ENCODE measurements around the gene EPHA6.

Gene EPHA6

DNA sequence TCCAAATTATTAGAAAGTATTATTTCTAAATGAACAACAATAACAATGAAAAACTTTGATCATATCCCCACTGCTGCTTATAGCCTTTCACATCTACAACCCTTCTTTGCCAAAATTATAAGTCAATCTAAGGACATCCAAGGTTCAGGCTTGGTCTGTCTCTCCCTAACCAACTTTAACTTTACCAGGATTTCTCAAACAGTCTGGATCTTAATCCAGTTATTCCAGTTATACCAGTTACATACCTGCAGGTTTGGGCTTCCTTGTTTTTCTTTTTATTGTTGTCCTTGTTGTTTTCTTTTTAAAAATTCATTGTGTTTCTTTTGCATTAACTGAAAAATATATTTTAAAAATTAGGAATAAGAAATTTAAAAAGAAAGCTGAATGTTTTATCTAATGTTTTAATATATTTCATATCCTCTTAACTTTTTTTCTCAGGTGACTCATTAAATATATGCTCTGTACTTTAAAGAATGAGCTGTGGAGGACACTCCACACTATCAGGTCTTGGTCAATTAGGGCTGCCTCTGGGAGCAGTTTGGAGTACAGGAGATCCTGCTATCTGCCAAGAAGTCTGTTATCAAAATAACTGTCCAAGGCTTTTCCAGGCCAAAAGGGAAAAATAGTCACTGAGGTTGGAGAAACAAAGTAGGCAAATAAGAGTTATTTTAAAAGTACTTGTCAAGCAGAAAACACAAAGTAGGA, 421.4 kb downstream of the EPHA6 start:
- Histone ChIP-seq H3K4me3 (no peak overlapping the region), H3K36me3 (ENCODE audit: insufficient read depth, low read length) (no peaks in the 10 kb centered on the region), H3K9me3 (ENCODE audit: low read depth, low read length) (no peaks in the 10 kb centered on the region), H3K9ac (ENCODE audit: insufficient read length) (no peak overlapping the region), H3K27ac (no peak overlapping the region)
- DNase-seq (ENCODE audit: low read depth, low spot score): no peak
- TF ChIP-seq FOXP2 (optimal IDR thresholded peaks at IDR 0.05; ENCODE audit: control extremely low read depth, extremely low read length, insufficient read depth) (no peak), EZH2 (IDR thresholded peaks at IDR 0.05) (no peak), POLR2AphosphoS5 (IDR thresholded peaks at IDR 0.05; ENCODE audit: borderline replicate concordance, low read depth, low read length) (no peak)

DNA sequence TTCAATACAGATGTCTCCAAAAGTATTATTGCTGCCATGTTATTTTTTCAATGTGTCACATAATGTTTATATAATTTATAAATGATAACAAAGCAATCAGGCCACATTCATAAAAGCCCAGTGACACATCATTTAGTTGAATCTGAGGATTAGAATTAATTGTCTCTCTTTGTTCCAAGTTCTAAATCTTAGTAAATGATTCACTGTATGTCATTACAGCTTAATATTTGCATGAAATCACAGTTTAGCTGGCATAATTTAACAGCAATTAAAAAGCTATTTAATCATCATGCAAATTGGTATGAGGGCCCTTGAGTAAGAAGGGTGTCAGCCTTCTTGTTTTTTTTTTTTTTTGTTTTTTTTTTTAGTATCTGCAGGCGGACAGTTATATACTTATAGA, 427.0 kb downstream of the EPHA6 start:
- Histone ChIP-seq H3K4me3 (no peak overlapping the region), H3K27ac (no peak overlapping the region), H3K9me3 (ENCODE audit: low read depth, low read length) (no peaks in the 10 kb centered on the region), H3K9ac (ENCODE audit: insufficient read length) (no peak overlapping the region), H3K36me3 (ENCODE audit: insufficient read depth, low read length) (no peaks in the 10 kb centered on the region)
- no peak for DNase-seq (ENCODE audit: low read depth, low spot score)
- TF ChIP-seq FOXP2 (optimal IDR thresholded peaks at IDR 0.05; ENCODE audit: control extremely low read depth, extremely low read length, insufficient read depth) (no peak), POLR2AphosphoS5 (IDR thresholded peaks at IDR 0.05; ENCODE audit: borderline replicate concordance, low read depth, low read length) (no peak)

DNA sequence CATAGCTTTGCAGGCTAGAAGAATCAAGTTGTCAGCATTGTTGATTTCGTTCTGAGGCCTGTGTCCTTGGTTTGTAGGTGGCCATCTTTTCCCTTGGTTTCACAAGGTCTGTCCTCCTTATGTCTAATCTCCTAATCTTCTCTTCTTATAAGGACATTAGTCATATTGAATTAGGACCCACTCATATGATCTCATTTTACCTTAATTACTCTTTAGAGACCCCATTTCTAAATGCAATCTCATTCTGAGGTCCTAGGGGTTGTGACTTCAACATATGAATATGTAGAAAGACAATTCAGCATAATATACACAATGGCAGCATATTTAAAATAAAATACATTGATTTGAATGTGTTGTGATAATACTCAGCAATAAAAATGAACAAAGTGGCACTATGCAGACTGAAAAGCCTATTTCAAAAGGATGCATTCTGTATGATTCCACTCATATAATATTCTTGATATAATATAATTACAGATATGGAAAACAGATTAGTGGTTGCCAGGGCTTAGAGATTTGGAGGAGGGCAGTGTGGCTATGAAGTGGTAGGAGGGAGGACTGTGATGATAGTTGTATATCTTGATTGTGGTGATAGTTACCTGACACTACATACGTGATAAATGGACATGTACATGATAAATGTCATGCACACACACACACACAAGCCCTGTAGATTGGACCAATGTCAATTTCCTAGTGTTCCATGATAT, 431.0 kb downstream of the EPHA6 start:
- no peak for TF ChIP-seq FOXP2 (optimal IDR thresholded peaks at IDR 0.05; ENCODE audit: control extremely low read depth, extremely low read length, insufficient read depth)
- no peak for TF ChIP-seq POLR2AphosphoS5 (IDR thresholded peaks at IDR 0.05; ENCODE audit: borderline replicate concordance, low read depth, low read length)
- no peak for TF ChIP-seq EZH2 (IDR thresholded peaks at IDR 0.05)
- Histone ChIP-seq H3K36me3 (ENCODE audit: insufficient read depth, low read length) (no peaks in the 10 kb centered on the region), H3K9ac (ENCODE audit: insufficient read length) (no peak overlapping the region), H3K9me3 (ENCODE audit: low read depth, low read length) (no peaks in the 10 kb centered on the region), H3K27ac (no peak overlapping the region), H3K4me3 (no peak overlapping the region)
- no peak for DNase-seq (ENCODE audit: low read depth, low spot score)

DNA sequence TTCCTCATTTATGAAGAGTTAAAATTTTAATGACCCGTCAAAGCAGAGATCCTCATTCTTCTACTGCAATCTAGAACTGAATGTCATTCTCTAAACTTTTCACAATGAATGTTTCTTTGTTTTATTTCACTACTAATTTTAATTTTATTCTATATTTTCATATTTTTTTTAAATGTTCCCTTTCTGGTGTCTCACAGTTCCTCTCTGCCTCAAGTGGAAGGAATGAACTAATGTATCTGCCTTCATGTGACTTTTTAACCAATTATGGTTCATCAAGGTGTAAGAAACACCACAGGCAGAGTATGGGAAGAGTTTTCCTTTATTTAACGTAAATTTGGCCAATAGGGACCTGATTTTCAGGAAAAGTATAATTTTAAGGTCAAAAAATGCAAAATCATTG, 441.7 kb downstream of the EPHA6 start:
- Histone ChIP-seq H3K9ac (ENCODE audit: insufficient read length) (no peak overlapping the region), H3K4me3 (no peak overlapping the region), H3K36me3 (ENCODE audit: insufficient read depth, low read length) (no peaks in the 10 kb centered on the region), H3K9me3 (ENCODE audit: low read depth, low read length) (no peaks in the 10 kb centered on the region), H3K27ac (no peak overlapping the region)
- TF ChIP-seq POLR2AphosphoS5 (IDR thresholded peaks at IDR 0.05; ENCODE audit: borderline replicate concordance, low read depth, low read length) (no peak), EZH2 (IDR thresholded peaks at IDR 0.05) (no peak), FOXP2 (optimal IDR thresholded peaks at IDR 0.05; ENCODE audit: control extremely low read depth, extremely low read length, insufficient read depth) (no peak)
- no peak for DNase-seq (ENCODE audit: low read depth, low spot score)

DNA sequence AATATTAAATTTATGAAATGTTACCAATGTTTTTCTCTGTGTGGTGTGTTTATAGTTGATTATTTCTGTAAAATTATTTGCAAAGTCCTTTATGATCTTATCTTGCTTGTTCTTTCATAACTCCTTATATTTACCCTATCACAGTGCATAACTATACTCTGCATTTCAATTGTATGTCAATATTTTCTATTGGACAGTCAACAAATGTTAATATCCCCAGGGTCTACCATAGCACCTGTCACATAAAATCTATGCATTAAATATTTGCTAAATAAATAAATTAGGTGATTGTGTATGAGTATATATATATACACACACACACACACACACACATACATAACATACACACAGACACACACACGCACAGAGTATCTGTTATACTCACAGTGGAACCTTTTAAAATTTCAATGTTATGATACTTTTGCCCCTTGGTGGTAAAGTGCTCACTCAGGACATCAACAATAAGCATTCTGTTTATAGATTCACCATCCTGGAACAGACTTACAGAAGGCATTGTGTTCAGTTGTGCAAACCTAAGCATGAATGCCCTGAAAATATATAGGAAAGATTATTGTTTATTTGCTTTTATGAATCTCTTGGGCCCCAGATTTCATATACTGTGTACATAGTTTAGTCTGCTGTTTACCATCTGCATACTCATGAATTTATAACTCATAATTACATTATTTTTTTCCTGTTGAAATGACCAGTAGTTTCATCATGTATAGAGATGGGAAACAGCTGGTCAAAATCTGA, 443.7 kb downstream of the EPHA6 start:
- H3K27ac ChIP-seq: no peak overlapping the region
- DNase-seq (ENCODE audit: low read depth, low spot score): no peak

DNA sequence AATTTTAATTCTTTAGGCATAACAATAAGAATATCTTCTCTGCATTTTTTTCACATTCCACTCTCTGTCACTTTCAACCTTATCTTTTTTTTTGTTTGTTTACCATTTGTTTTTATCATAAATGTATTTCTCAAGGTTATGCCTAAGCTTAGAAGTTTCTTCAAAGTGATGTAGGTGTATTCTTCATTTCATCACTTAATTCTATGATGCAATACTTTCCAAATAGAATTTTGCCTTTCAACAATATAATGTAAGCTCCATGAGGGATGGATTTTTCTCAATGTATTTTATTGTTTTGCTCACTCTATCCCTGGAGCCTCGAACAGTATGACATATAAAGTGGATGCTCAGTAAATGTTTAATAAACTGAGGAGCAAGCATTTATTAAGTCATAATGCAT, 444.9 kb downstream of the EPHA6 start:
- no peaks in the 10 kb centered on the region for H3K9me3 ChIP-seq (ENCODE audit: low read depth, low read length)
- no peaks in the 10 kb centered on the region for H3K36me3 ChIP-seq (ENCODE audit: insufficient read depth, low read length)
- no peak overlapping the region for H3K9ac ChIP-seq (ENCODE audit: insufficient read length)
- no peak overlapping the region for H3K27ac ChIP-seq
- TF ChIP-seq POLR2AphosphoS5 (IDR thresholded peaks at IDR 0.05; ENCODE audit: borderline replicate concordance, low read depth, low read length) (no peak), FOXP2 (optimal IDR thresholded peaks at IDR 0.05; ENCODE audit: control extremely low read depth, extremely low read length, insufficient read depth) (no peak), EZH2 (IDR thresholded peaks at IDR 0.05) (no peak)
- no peak overlapping the region for H3K4me3 ChIP-seq
- no peak for DNase-seq (ENCODE audit: low read depth, low spot score)

More for the DNA sequence above, 443.7 kb downstream of the EPHA6 start:
- no peak for TF ChIP-seq POLR2AphosphoS5 (IDR thresholded peaks at IDR 0.05; ENCODE audit: borderline replicate concordance, low read depth, low read length)
- no peak for TF ChIP-seq EZH2 (IDR thresholded peaks at IDR 0.05)
- no peak for TF ChIP-seq FOXP2 (optimal IDR thresholded peaks at IDR 0.05; ENCODE audit: control extremely low read depth, extremely low read length, insufficient read depth)
- Histone ChIP-seq H3K9me3 (ENCODE audit: low read depth, low read length) (no peaks in the 10 kb centered on the region), H3K36me3 (ENCODE audit: insufficient read depth, low read length) (no peaks in the 10 kb centered on the region), H3K4me3 (no peak overlapping the region), H3K9ac (ENCODE audit: insufficient read length) (no peak overlapping the region)

DNA sequence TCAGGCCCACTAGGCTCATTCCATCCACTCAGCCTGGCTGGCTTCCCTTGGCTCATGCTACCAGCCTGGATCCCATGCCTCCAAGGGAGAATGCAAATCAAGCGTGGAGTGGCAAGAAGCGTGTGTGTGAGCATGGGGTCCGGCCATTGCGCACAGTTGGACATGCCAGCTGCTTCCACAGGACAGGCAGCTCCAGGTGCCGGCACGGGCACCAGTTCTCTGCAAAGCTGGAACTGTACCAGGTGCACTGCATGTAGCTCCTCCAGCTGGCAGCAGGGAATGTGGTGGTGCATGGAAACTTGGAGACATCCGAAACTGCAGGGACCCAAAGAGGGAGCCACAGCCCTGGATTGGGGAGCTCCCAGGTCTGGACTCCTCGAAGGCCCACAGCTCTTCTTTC, 449.8 kb downstream of the EPHA6 start:
- no peak overlapping the region for H3K4me3 ChIP-seq
- TF ChIP-seq FOXP2 (optimal IDR thresholded peaks at IDR 0.05; ENCODE audit: control extremely low read depth, extremely low read length, insufficient read depth) (no peak), EZH2 (IDR thresholded peaks at IDR 0.05) (no peak), POLR2AphosphoS5 (IDR thresholded peaks at IDR 0.05; ENCODE audit: borderline replicate concordance, low read depth, low read length) (no peak)
- no peak overlapping the region for H3K27ac ChIP-seq
- H3K9me3 ChIP-seq (ENCODE audit: low read depth, low read length): no peaks in the 10 kb centered on the region
- H3K9ac ChIP-seq (ENCODE audit: insufficient read length): no peak overlapping the region
- no peak for DNase-seq (ENCODE audit: low read depth, low spot score)
- H3K36me3 ChIP-seq (ENCODE audit: insufficient read depth, low read length): no peaks in the 10 kb centered on the region

Data from SK-N-MC (cell line).